GM23338 (cell line): Measurements from ENCODE around the gene CFP. TPM values are rescaled to one million over a fixed set of nuclear protein-coding genes. Genes with fewer than 3 reads are reported as not detected.

Source experiments
- microRNA-seq: library from miRNA; unstranded; fragments of <30 nt; microRNA quantifications from one replicate; pipeline ENCODE4, GENCODE V29; 2017
- polyA plus RNA-seq: library from polyadenylated mRNA; unstranded; fragments of >200 nt; fragmentation: Nextera tagmentation; extraction: Ambion mirVana; gene quantifications from 2 replicates; pipeline ENCODE4 v1.2.1, GENCODE V29; 2016
- small RNA-seq: library from RNA; depleted of rRNA; stranded (forward); fragments of <200 nt; gene quantifications from one replicate; pipeline ENCODE3, GENCODE V24; 2014; ENCODE audit warnings: low replicate concordance
- total RNA-seq: library from RNA; depleted of rRNA; stranded (reverse); fragments of >200 nt; shearing (Covaris generic); gene quantifications from 2 replicates; pipeline ENCODE4 v1.2.3, GENCODE V29; 2014; rRNA removed

CFP gene
- total and polyA plus RNA-seq, 2 experiments from 2014 or later: 2.1 to 2.2 TPM

Small RNAs within 50 kb of the gene (microRNA-seq; reads per million reads assigned to microRNA genes)
- gene MIR4769: not detected

Small RNAs within 50 kb of the gene (small RNA-seq; reads per million reads assigned to genes)
- not detected for gene MIR4769

Other genes with a start within 250 kb of the CFP start
- 6.3 and 6.4 TPM in 2 replicates for gene ZNF41, start 146.7 kb downstream of the CFP start, total RNA-seq
- gene ZNF41, start 146.7 kb downstream of the CFP start, polyA plus RNA-seq: 1.1 and 2.0 TPM in 2 replicates
- 18.0 and 28.2 TPM in 2 replicates for gene ARAF, start 68.7 kb downstream of the CFP start, total RNA-seq
- 35.9 and 43.9 TPM in 2 replicates for gene ARAF, start 68.7 kb downstream of the CFP start, polyA plus RNA-seq
- gene TIMP1, start 47.5 kb downstream of the CFP start, total RNA-seq: 39.0 and 42.5 TPM in 2 replicates
- gene TIMP1, start 47.5 kb downstream of the CFP start, polyA plus RNA-seq: 117 and 121 TPM in 2 replicates
- 4.7 and 6.7 TPM in 2 replicates for gene SYN1, start 10.1 kb downstream of the CFP start, total RNA-seq
- gene SYN1, start 10.1 kb downstream of the CFP start, polyA plus RNA-seq: 3.6 and 7.1 TPM in 2 replicates
- 24.4 and 39.5 TPM in 2 replicates for gene ELK1, start 20.6 kb upstream of the CFP start, total RNA-seq
- 17.9 and 19.2 TPM in 2 replicates for gene ELK1, start 20.6 kb upstream of the CFP start, polyA plus RNA-seq
- 58.4 and 64.5 TPM in 2 replicates for gene UXT, start 29.2 kb upstream of the CFP start, total RNA-seq
- 134 and 141 TPM in 2 replicates for gene UXT, start 29.2 kb upstream of the CFP start, polyA plus RNA-seq
- 8.9 and 9.9 TPM in 2 replicates for gene ZNF81, start 207.0 kb upstream of the CFP start, total RNA-seq
- 3.4 and 6.1 TPM in 2 replicates for gene ZNF81, start 207.0 kb upstream of the CFP start, polyA plus RNA-seq